C4-2B (cell line): ENCODE measurements around the gene EPHB6.
A peak's percentile ranks its signal among the peaks of the same experiment; 100 is the strongest.

Source experiments
- H3K27ac ChIP-seq: fragments of 450-650 bp; 2 replicates; pipeline ENCODE4 v1.5.1; 2017
- ZFX ChIP-seq: fragments of 450-650 bp; IDR thresholded peaks from 2 replicates; pipeline ENCODE4 v1.6.1; 2017
- TF ChIP-seq, protein P1 (sequence below): fragments of 450-650 bp; conservative IDR thresholded peaks from 2 replicates; pipeline ENCODE4 v1.5.1; 2017; ENCODE audit warnings: mild to moderate bottlenecking

The EPHB6 gene

DNA sequence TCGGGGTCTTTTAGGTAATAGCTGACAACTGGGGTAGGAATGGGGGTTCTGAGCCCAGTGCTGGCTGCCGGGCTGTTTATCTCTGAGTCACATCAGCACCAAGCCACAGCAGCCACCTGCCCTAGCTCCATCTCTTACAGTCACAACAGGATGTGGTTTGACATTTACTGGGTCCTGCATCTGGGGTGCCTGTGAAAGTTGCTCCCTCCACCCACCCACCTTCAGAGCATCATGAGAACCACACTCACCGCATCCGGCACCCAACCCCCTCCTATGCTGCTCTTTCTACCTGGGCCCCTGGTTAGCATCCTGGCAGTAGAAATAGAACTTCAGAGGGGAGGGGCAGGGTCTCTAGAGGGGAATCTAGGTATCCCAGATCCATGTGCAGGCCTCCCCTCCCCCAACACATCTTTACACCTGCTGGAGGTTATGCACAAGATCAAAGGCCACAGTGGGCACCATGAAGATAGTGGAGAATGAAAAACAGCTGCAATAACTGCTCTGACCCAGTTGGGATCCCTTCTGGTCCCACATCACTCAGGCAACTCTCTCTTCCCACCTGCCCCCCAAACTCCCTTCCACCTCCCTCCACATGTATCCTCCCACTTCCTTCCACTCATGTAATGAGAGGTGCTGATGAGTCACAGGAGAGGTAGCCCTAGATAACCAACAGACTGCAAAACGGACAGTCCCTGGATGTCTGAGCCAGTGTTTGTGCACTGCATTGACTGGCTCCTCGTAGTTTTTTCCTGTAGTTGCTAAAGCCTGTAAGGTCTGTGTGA, 45.9 kb upstream of the EPHB6 start:
- H3K27ac ChIP-seq = no peak overlapping the region
- TF ChIP-seq, protein P1, sequence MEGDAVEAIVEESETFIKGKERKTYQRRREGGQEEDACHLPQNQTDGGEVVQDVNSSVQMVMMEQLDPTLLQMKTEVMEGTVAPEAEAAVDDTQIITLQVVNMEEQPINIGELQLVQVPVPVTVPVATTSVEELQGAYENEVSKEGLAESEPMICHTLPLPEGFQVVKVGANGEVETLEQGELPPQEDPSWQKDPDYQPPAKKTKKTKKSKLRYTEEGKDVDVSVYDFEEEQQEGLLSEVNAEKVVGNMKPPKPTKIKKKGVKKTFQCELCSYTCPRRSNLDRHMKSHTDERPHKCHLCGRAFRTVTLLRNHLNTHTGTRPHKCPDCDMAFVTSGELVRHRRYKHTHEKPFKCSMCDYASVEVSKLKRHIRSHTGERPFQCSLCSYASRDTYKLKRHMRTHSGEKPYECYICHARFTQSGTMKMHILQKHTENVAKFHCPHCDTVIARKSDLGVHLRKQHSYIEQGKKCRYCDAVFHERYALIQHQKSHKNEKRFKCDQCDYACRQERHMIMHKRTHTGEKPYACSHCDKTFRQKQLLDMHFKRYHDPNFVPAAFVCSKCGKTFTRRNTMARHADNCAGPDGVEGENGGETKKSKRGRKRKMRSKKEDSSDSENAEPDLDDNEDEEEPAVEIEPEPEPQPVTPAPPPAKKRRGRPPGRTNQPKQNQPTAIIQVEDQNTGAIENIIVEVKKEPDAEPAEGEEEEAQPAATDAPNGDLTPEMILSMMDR = no peak
- TF ChIP-seq ZFX = no peak

DNA sequence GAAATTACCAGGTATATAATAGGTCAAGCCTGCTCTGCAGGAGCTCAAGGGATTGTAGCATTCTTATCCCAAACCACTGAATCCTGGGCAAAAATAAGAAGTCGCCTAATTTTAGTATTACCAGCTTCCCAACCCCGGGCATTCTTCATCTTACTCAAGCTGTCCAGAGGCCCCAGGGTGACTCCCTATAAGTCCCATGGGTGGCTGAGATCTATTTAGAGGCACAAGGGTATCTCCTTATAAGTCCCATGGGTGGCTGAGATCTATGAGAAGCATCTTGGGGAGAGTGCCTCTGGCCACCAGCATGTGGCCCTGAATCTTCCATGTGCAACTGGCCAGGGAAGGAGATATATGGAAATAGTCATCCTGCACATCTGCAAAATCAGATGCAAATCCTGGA, 45.2 kb upstream of the EPHB6 start:
- no peak overlapping the region for H3K27ac ChIP-seq
- no peak for TF ChIP-seq ZFX
- TF ChIP-seq, protein P1 = no peak

DNA sequence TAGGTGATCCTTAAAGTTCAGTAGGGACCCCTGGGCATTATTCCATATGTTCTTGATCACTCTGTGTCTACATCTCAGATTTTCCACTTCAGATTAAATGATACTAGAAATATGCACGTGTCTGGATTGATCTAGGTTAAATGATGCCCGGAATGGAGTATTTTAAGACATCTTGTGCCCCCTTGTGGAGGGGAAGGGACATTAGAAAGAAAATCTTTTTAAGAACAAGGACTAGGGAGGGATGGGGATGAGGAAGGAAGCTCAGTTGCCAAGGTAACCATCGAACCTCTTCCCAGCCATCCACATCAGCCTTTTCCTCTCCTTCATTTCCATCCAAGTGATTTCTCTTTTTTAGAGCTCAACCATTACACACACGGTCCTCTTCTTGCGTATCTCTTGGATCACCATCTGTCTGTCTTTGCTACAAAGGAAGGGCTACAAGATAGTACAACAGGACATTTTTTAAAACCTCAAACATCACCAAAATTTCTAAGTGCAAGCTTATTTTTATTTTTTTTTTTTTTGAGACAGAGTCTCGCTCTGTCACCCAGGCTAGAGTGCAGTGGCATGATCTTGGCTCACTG, 43.6 kb upstream of the EPHB6 start:
- no peak overlapping the region for H3K27ac ChIP-seq

DNA sequence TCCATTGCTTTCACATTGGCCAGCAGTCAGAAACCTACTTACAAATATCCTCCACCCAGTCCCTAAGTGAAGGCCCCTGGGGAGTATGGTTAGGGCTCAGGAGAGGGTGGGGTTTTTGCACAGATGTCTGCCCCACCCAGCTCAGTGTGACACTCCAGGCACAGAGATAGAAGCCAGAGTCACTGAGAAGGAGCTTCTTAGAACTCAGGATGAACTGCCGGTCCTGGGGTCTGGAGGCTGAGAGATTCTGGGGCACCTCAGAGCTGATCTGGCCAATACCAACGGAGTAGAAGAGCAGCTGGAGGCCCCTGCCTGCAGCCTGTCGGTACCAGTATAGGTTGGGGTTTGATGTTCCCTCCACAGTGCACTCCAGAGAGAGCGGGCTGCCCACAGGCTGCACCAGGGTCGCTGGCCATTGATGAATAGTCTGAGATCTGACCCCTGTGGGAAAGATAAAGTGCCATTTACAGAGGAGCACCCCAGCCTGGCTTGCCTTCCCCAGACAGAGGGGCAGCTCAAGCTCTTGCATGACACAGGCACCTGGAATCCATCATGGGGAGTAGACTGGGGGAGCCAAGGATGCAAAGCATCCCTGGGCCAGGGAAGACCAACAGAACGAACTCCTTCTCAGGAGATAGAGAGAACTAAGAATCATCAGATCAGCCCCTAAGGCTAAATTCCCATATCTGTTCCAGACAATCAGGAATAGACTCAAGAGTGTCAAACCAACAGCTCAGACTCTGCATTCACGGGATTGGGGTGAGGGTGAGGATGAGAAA, 42.2 kb upstream of the EPHB6 start:
- TF ChIP-seq, protein P1 = no peak
- no peak for TF ChIP-seq ZFX
- H3K27ac ChIP-seq = peak overlapping the region; percentile 47

More for the DNA sequence above, 43.6 kb upstream of the EPHB6 start:
- no peak for TF ChIP-seq ZFX
- TF ChIP-seq, protein P1 = peak; percentile 88

DNA sequence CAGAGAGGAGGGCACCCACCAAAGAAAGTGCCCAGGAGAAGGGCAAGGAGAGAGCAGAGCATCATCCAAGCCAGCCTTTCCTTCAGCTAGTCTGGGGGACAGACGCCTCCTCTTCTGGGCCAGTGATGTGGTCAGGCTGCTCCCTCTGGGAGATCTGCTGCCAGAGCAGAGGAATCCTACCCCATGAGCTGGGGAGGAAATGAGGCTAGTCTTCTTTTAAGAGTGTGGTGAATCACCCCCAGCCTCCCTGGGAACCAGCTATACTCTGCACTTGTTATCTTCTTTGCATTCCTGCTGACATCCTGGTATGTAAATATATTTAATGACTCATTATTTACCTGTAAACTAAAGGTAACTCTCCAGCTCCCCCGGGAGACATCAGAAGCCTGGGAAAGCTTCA, 41.6 kb upstream of the EPHB6 start:
- TF ChIP-seq, protein P1 = no peak
- TF ChIP-seq ZFX = no peak
- peak overlapping the region; percentile 47 for H3K27ac ChIP-seq

DNA sequence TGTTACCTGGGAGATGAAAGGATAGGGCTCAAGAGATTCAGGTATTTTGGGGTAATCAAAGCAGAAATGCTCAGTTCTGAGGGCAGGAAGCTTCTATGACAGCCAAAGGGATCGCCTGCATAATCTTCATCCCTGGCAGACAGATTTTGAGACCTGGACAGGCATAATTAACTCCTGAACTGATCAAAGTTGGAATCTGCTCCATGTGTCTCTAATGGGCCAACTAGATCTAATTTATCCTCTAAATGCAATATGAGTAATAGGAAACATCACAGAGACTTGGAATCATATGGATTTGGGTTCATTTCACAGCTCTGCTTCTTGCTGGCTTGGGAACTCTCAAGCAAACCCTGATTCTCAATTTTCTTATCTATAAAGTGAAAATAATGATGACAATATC, 41.2 kb upstream of the EPHB6 start:
- H3K27ac ChIP-seq = peak overlapping the region; percentile 47; the same call in 1 of the 2 replicates
- TF ChIP-seq, protein P1 = no peak
- TF ChIP-seq ZFX = no peak

DNA sequence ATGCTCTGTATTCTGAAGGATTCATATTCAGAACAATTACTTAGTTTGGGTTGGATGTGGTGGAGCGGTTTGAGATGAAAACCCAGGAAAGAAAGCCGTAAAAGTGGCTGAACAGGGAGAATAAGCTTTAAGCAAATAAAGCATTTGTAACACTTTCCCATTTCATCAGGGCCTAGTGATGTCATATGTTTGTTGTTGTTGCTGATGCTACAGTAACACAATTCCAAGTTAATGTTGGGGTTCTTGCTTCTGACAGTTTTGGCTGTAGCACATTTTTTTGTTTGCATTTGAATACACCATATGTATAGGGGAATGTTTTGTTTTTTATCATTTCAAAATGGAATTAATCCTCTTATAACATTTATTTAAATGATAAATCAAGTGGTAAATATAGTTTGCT, 40.4 kb upstream of the EPHB6 start:
- H3K27ac ChIP-seq = no peak overlapping the region
- TF ChIP-seq, protein P1 = no peak
- TF ChIP-seq ZFX = no peak
